HAP-1 (cell line): ENCODE data around the gene AOX1.

Experiments
- DNase-seq, 2 experiments: peaks; one replicate each; pipeline ENCODE4 v3.0.0-alpha.2; 2016 to 2020; ENCODE audit warnings: low spot score in 2 of 2
- H3K27me3 ChIP-seq: fragments of 250-450 bp; sonication (Bioruptor Pico); 2 replicates; pipeline ENCODE4 v1.5.1; 2020; ENCODE audit warnings: low read depth, mild to moderate bottlenecking, moderate library complexity
- H3K36me3 ChIP-seq: fragments of 250-450 bp; sonication (Bioruptor Pico); replicated peaks from 2 replicates; pipeline ENCODE4 v1.5.1; 2020; ENCODE audit warnings: mild to moderate bottlenecking
- H3K4me1 ChIP-seq: fragments of 250-450 bp; sonication (Bioruptor Pico); 2 replicates; pipeline ENCODE4 v1.5.1; 2020; ENCODE audit warnings: mild to moderate bottlenecking
- H3K4me3 ChIP-seq: fragments of 250-450 bp; sonication (Bioruptor Pico); 2 replicates; pipeline ENCODE4 v1.5.1; 2020; ENCODE audit warnings: mild to moderate bottlenecking, moderate library complexity
- H3K9me3 ChIP-seq: fragments of 250-450 bp; sonication (Bioruptor Pico); 2 replicates; pipeline ENCODE4 v1.5.1; 2020; ENCODE audit warnings: mild to moderate bottlenecking, moderate library complexity
- in situ Hi-C: fragments of 300-500 bp; cut with MboI; formaldehyde crosslinking; loops from 3 replicates; pipeline ENCODE4 v1.14.3; 2020; ENCODE audit warnings: low sequenced_read_pairs, inconsistent platforms, mixed read lengths

The AOX1 gene

DNA sequence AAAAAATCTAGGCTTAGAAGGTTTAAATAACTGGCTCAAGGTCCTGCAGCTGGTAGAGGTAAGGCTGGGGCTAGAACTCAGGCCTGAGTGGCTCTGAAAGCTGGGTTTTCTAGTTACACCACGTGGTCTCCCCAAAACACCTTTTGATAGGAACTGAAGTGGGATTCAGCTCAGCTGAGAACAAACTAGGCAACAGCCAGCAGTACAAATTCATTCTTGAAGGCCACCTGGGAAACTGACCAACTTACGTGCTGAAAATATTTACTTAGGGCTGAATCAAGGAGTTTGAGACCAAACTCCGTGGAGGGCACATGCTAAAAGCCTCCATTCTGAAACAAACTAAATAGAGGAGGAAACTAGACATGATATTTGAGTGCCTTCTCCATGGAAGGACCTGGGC, 67.2 kb downstream of the AOX1 start:
- H3K27me3 ChIP-seq: peaks cover 5% of the 10 kb centered on the region
- no peak overlapping the region for H3K4me3 ChIP-seq
- peaks cover 5% of the 10 kb centered on the region for H3K4me1 ChIP-seq
- in situ Hi-C loops: no loop called here
- no peak for DNase-seq
- H3K36me3 ChIP-seq: no peaks in the 10 kb centered on the region
- H3K9me3 ChIP-seq: no peaks in the 10 kb centered on the region; the same call in 1 of the 2 replicates

DNA sequence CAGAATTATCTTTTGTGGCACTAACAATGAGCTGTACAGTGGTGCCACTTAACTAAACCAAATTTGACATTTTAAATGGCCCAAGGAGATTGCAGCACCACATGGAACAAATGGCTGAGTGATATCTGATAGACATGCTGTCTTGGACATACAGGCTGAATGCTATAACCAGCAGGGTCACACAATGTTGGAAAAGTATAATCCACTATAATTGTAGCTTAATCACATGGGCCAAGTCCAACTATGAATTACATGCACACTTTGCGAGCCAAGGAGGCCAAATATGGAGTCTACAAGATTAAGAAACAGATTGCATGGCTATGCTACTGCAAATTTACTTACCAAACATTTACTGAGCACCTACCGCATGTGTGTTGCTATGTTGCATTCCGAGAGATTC, 69.0 kb downstream of the AOX1 start:
- in situ Hi-C loops: no loop called here
- Histone ChIP-seq H3K4me3 (no peak overlapping the region), H3K36me3 (no peaks in the 10 kb centered on the region), H3K9me3 (no peaks in the 10 kb centered on the region), H3K4me1 (no peaks in the 10 kb centered on the region), H3K27me3 (peaks cover 5% of the 10 kb centered on the region)
- no peak for DNase-seq

GRCh38 chr2:200655918-200656580, 70.2 kb downstream of the AOX1 start:
- DNase-seq: no peak
- in situ Hi-C loops: no loop called here
- no peaks in the 10 kb centered on the region for H3K4me1 ChIP-seq

GRCh38 chr2:200658278-200658864, 72.6 kb downstream of the AOX1 start:
- peaks cover 5% of the 10 kb centered on the region for H3K27me3 ChIP-seq
- no peaks in the 10 kb centered on the region for H3K9me3 ChIP-seq
- H3K4me1 ChIP-seq: no peaks in the 10 kb centered on the region
- in situ Hi-C loops: no loop called here
- no peak for DNase-seq
- no peak overlapping the region for H3K4me3 ChIP-seq
- H3K36me3 ChIP-seq: no peaks in the 10 kb centered on the region

More at GRCh38 chr2:200655918-200656580, 70.2 kb downstream of the AOX1 start:
- Histone ChIP-seq H3K36me3 (no peaks in the 10 kb centered on the region), H3K9me3 (no peaks in the 10 kb centered on the region), H3K27me3 (peaks cover 5% of the 10 kb centered on the region), H3K4me3 (no peak overlapping the region)

DNA sequence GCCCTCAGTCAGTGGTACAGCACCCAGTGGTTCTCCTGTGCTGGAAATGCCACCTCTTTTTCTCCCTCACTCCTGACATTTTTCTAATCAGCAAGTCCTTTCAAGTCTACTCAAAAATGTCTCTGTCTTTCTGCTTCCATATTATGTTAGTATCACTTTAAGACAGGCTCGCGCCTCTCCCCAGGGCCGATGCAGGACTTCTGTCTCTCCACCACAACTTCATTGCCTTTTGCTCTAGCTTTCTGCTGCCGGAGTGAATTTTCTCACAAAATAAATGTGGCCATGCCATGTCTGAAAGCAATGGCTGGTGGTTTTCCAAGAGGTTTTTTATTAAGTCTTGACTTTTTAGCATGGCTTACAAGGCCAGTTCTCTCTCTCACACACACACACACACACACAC, 73.6 kb downstream of the AOX1 start:
- no peak for DNase-seq
- Histone ChIP-seq H3K36me3 (no peaks in the 10 kb centered on the region), H3K9me3 (no peaks in the 10 kb centered on the region), H3K4me1 (no peaks in the 10 kb centered on the region), H3K4me3 (no peak overlapping the region), H3K27me3 (peaks cover 3% of the 10 kb centered on the region; the same call in 1 of the 2 replicates)
- in situ Hi-C loops: no loop called here

- H3K36me3 ChIP-seq: no peaks in the 10 kb centered on the region
- no peak overlapping the region for H3K4me3 ChIP-seq
- no peaks in the 10 kb centered on the region for H3K9me3 ChIP-seq
- H3K4me1 ChIP-seq: no peaks in the 10 kb centered on the region
- in situ Hi-C loops: no loop called here
- no peaks in the 10 kb centered on the region for H3K27me3 ChIP-seq
- DNase-seq: no peak
These were observed 75.7 kb downstream of the AOX1 start for GRCh38 chr2:200661477-200661876.

DNA sequence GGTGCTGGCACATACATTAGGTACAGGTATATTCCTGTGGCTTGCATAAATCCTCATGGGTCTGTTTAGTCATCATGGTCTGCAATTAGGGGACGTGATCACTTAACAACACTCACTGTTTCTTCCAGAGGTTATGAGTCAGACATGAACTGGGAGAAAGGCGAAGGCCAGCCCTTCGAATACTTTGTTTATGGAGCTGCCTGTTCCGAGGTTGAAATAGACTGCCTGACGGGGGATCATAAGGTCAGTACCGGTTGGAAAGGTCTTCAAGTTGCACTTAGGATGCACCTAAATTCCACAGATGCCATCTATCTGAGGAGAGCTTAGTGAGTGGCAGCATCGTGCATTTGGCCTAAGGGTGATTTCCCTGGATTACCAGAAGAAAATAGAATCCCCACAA, 76.9 kb downstream of the AOX1 start:
- H3K9me3 ChIP-seq: no peaks in the 10 kb centered on the region
- no peaks in the 10 kb centered on the region for H3K36me3 ChIP-seq
- H3K4me1 ChIP-seq: no peaks in the 10 kb centered on the region
- H3K27me3 ChIP-seq: no peaks in the 10 kb centered on the region
- in situ Hi-C loops: no loop called here
- no peak overlapping the region for H3K4me3 ChIP-seq
- no peak for DNase-seq

GRCh38 chr2:200664770-200665494, 79.1 kb downstream of the AOX1 start:
- H3K4me3 ChIP-seq: no peak overlapping the region
- in situ Hi-C loops: no loop called here
- no peaks in the 10 kb centered on the region for H3K4me1 ChIP-seq
- no peak for DNase-seq
- H3K9me3 ChIP-seq: no peaks in the 10 kb centered on the region
- H3K27me3 ChIP-seq: no peaks in the 10 kb centered on the region
- H3K36me3 ChIP-seq: no peaks in the 10 kb centered on the region

- no peak for DNase-seq
- in situ Hi-C loops: no loop called here
These were observed 80.0 kb downstream of the AOX1 start for GRCh38 chr2:200665626-200666453.

DNA sequence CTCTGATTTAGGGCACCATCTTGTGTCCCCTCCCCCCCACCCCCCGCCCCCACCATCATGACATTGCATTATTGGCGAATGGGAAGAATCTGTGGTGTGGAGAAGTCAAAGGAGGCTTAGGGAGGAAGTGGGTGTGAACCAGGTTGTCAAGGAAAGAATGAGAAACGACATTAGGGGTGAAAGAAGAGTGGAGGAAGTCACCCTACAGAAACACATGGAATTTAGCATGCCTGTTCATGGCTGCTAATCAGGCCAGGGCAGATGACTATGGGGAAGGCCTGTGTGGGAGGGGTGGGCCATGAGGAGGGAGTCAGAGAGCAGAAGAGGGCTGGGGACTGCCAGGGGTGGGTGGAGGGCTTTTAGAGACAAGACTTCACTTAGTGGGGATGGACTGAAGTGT, 81.6 kb downstream of the AOX1 start:
- Histone ChIP-seq H3K4me1 (no peaks in the 10 kb centered on the region), H3K36me3 (no peaks in the 10 kb centered on the region), H3K27me3 (no peaks in the 10 kb centered on the region), H3K9me3 (no peaks in the 10 kb centered on the region), H3K4me3 (no peak overlapping the region)
- in situ Hi-C loops: no loop called here
- DNase-seq: no peak

More at GRCh38 chr2:200665626-200666453, 80.0 kb downstream of the AOX1 start:
- Histone ChIP-seq H3K4me1 (no peaks in the 10 kb centered on the region), H3K4me3 (no peak overlapping the region), H3K9me3 (no peaks in the 10 kb centered on the region), H3K27me3 (no peaks in the 10 kb centered on the region), H3K36me3 (no peaks in the 10 kb centered on the region)

DNA sequence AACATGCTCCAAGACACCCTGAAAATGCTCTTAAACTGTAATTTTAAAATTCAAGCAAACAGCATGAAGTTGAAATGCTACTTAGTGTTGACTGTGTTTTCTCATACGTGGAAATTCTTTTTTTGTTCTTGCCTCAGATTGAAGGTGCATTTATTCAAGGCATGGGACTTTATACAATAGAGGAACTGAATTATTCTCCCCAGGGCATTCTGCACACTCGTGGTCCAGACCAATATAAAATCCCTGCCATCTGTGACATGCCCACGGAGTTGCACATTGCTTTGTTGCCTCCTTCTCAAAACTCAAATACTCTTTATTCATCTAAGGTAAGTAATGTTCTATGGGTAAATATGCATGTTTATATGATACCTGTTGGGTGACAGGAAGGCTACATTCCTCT, 82.7 kb downstream of the AOX1 start:
- in situ Hi-C loops: no loop called here
- Histone ChIP-seq H3K36me3 (no peaks in the 10 kb centered on the region), H3K9me3 (no peaks in the 10 kb centered on the region), H3K4me1 (no peaks in the 10 kb centered on the region), H3K4me3 (no peak overlapping the region), H3K27me3 (no peaks in the 10 kb centered on the region)
- no peak for DNase-seq

GRCh38 chr2:200669308-200669707, 83.5 kb downstream of the AOX1 start:
- Histone ChIP-seq H3K27me3 (no peaks in the 10 kb centered on the region), H3K4me3 (no peak overlapping the region), H3K9me3 (no peaks in the 10 kb centered on the region), H3K36me3 (no peaks in the 10 kb centered on the region), H3K4me1 (no peaks in the 10 kb centered on the region)
- no peak for DNase-seq
- in situ Hi-C loops: no loop called here

DNA sequence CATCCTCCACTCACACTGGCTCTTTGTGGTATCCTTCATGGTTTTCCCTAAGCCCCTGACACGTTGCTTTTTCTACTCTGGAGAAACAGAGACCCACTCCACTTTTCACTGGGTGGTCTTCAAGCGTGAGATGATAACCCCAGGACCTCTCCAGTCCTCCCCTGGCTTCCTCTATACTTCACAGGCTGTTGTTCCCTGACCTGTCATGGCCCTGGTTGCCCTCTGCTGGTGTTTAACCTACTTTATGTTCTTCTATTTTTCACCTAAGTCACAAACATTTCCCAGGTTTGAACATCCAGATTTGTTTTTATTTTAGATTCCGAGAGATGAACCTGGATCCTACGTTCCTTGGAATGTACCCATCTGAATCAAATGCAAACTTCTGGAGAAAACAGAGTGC, 84.5 kb downstream of the AOX1 start:
- Histone ChIP-seq H3K36me3 (no peaks in the 10 kb centered on the region), H3K27me3 (no peaks in the 10 kb centered on the region), H3K9me3 (no peaks in the 10 kb centered on the region), H3K4me1 (no peaks in the 10 kb centered on the region), H3K4me3 (no peak overlapping the region)
- in situ Hi-C loops: no loop called here
- DNase-seq: no peak

GRCh38 chr2:200670751-200671150, 84.9 kb downstream of the AOX1 start:
- in situ Hi-C loops: no loop called here
- no peak overlapping the region for H3K4me3 ChIP-seq
- no peaks in the 10 kb centered on the region for H3K27me3 ChIP-seq
- H3K9me3 ChIP-seq: no peaks in the 10 kb centered on the region
- no peaks in the 10 kb centered on the region for H3K4me1 ChIP-seq
- no peaks in the 10 kb centered on the region for H3K36me3 ChIP-seq
- DNase-seq: no peak
